Duodenal mucosa (tissue), 2 donors: ENCODE measurements around the gene SKAP1.

Experiments used
- H3K27ac ChIP-seq: one replicate; pipeline ENCODE4 v1.7.0; 2013; ENCODE audit warnings: low read depth, low read length
- H3K27me3 ChIP-seq, 2 donors: one replicate each; pipeline ENCODE4 v1.7.0; 2013; ENCODE audit warnings: low read length in 2 of 2, control low read depth in 1 of 2; ENCODE audit not compliant: insufficient read depth in 2 of 2, control insufficient read depth in 1 of 2
- H3K36me3 ChIP-seq, 2 donors: one replicate each; pipeline ENCODE4 v1.7.0; 2013; ENCODE audit warnings: low read length in 2 of 2, control low read depth in 1 of 2; ENCODE audit not compliant: insufficient read depth in 2 of 2, control insufficient read depth in 1 of 2
- H3K4me1 ChIP-seq, 2 donors: one replicate each; pipeline ENCODE4 v1.7.0; 2013; ENCODE audit warnings: low read length in 2 of 2, control low read depth in 1 of 2; ENCODE audit not compliant: insufficient read depth in 2 of 2, control insufficient read depth in 1 of 2
- H3K4me3 ChIP-seq, 2 donors: one replicate each; pipeline ENCODE4 v1.7.0; 2013; ENCODE audit warnings: low read length in 2 of 2, low read depth in 1 of 2
- H3K9ac ChIP-seq, 2 donors: one replicate each; pipeline ENCODE4 v1.7.0; 2013; ENCODE audit warnings: low read length in 2 of 2, low read depth in 1 of 2
- H3K9me3 ChIP-seq, 2 donors: one replicate each; pipeline ENCODE4 v1.7.0; 2013; ENCODE audit warnings: low read length in 2 of 2, control low read depth in 1 of 2; ENCODE audit not compliant: control insufficient read depth in 1 of 2

The SKAP1 gene

GRCh38 chr17:48231995-48232959 is 197.7 kb downstream of the SKAP1 start:
- peaks cover 5 to 13% of the 10 kb centered on the region in 2 donors for H3K27me3 ChIP-seq
- H3K27ac ChIP-seq: no peak overlapping the region
- no peaks in the 10 kb centered on the region for H3K9me3 ChIP-seq
- no peak overlapping the region for H3K9ac ChIP-seq
- no peak overlapping the region for H3K4me3 ChIP-seq
- no peaks in the 10 kb centered on the region for H3K4me1 ChIP-seq
- H3K36me3 ChIP-seq: no peaks in the 10 kb centered on the region

- Histone ChIP-seq H3K36me3 (no peaks in the 10 kb centered on the region), H3K9ac (no peak overlapping the region), H3K27me3 (peaks cover 14% of the 10 kb centered on the region in 2 donors), H3K27ac (no peak overlapping the region), H3K9me3 (no peaks in the 10 kb centered on the region), H3K4me3 (no peak overlapping the region), H3K4me1 (no peaks in the 10 kb centered on the region)
Measured at GRCh38 chr17:48229936-48230335, 200.1 kb downstream of the SKAP1 start.

GRCh38 chr17:48228720-48229119 is 201.3 kb downstream of the SKAP1 start:
- Histone ChIP-seq H3K27me3 (peaks cover 14 to 18% of the 10 kb centered on the region in 2 donors), H3K4me1 (no peaks in the 10 kb centered on the region), H3K36me3 (no peaks in the 10 kb centered on the region)

GRCh38 chr17:48225725-48226567 is 204.1 kb downstream of the SKAP1 start:
- H3K9me3 ChIP-seq: no peaks in the 10 kb centered on the region
- no peaks in the 10 kb centered on the region for H3K36me3 ChIP-seq
- no peak overlapping the region for H3K4me3 ChIP-seq
- no peak overlapping the region for H3K9ac ChIP-seq
- peaks cover 9 to 12% of the 10 kb centered on the region in 2 donors for H3K27me3 ChIP-seq
- no peaks in the 10 kb centered on the region for H3K4me1 ChIP-seq
- H3K27ac ChIP-seq: no peak overlapping the region

More at GRCh38 chr17:48228720-48229119, 201.3 kb downstream of the SKAP1 start:
- Histone ChIP-seq H3K27ac (no peak overlapping the region), H3K9ac (no peak overlapping the region), H3K9me3 (no peaks in the 10 kb centered on the region), H3K4me3 (no peak overlapping the region)

- Histone ChIP-seq H3K27me3 (peaks cover 9 to 20% of the 10 kb centered on the region in 2 donors), H3K4me3 (no peak overlapping the region), H3K9me3 (no peaks in the 10 kb centered on the region), H3K27ac (no peak overlapping the region), H3K4me1 (no peaks in the 10 kb centered on the region), H3K36me3 (no peaks in the 10 kb centered on the region), H3K9ac (no peak overlapping the region)
Measured at GRCh38 chr17:48223945-48224344, 206.1 kb downstream of the SKAP1 start.

GRCh38 chr17:48219617-48220016 is 210.4 kb downstream of the SKAP1 start:
- H3K4me3 ChIP-seq: no peak overlapping the region
- no peak overlapping the region for H3K9ac ChIP-seq
- no peaks in the 10 kb centered on the region for H3K4me1 ChIP-seq
- H3K9me3 ChIP-seq: no peaks in the 10 kb centered on the region
- no peak overlapping the region for H3K27ac ChIP-seq
- no peaks in the 10 kb centered on the region for H3K36me3 ChIP-seq
- H3K27me3 ChIP-seq: peaks cover 2 to 28% of the 10 kb centered on the region in 2 donors

- no peak overlapping the region for H3K4me3 ChIP-seq
- H3K9me3 ChIP-seq: no peaks in the 10 kb centered on the region
- peaks cover 7 to 21% of the 10 kb centered on the region in 2 donors for H3K27me3 ChIP-seq
- H3K4me1 ChIP-seq: no peaks in the 10 kb centered on the region
- no peaks in the 10 kb centered on the region for H3K36me3 ChIP-seq
- H3K27ac ChIP-seq: no peak overlapping the region
- H3K9ac ChIP-seq: no peak overlapping the region
Measured at GRCh38 chr17:48215583-48216139, 214.4 kb downstream of the SKAP1 start.

GRCh38 chr17:48213797-48214196 is 216.2 kb downstream of the SKAP1 start:
- no peak overlapping the region for H3K9ac ChIP-seq
- H3K4me3 ChIP-seq: no peak overlapping the region
- no peaks in the 10 kb centered on the region for H3K4me1 ChIP-seq
- no peaks in the 10 kb centered on the region for H3K9me3 ChIP-seq
- H3K27ac ChIP-seq: no peak overlapping the region
- H3K36me3 ChIP-seq: no peaks in the 10 kb centered on the region
- peaks cover 7 to 13% of the 10 kb centered on the region in 2 donors for H3K27me3 ChIP-seq

GRCh38 chr17:48211787-48212186 is 218.2 kb downstream of the SKAP1 start:
- H3K9ac ChIP-seq: no peak overlapping the region
- no peaks in the 10 kb centered on the region for H3K4me1 ChIP-seq
- no peaks in the 10 kb centered on the region for H3K9me3 ChIP-seq
- H3K27ac ChIP-seq: no peak overlapping the region
- peaks cover 7 to 8% of the 10 kb centered on the region in 2 donors for H3K27me3 ChIP-seq
- H3K36me3 ChIP-seq: no peaks in the 10 kb centered on the region
- no peak overlapping the region for H3K4me3 ChIP-seq

- peaks cover 7% of the 10 kb centered on the region in 2 donors for H3K27me3 ChIP-seq
- H3K27ac ChIP-seq: no peak overlapping the region
- no peak overlapping the region for H3K9ac ChIP-seq
- no peak overlapping the region for H3K4me3 ChIP-seq
- H3K36me3 ChIP-seq: no peaks in the 10 kb centered on the region
- no peaks in the 10 kb centered on the region for H3K4me1 ChIP-seq
- no peaks in the 10 kb centered on the region for H3K9me3 ChIP-seq
Measured at GRCh38 chr17:48211011-48211410, 219.0 kb downstream of the SKAP1 start.
